Measurements from ENCODE around the gene PDE4C.

GRCh38 chr19:18230941-18231734 is 4.9 kb upstream of the PDE4C start:
- no peak for TF ChIP-seq ZNF384 (IDR thresholded peaks at IDR 0.05)
- TF ChIP-seq FOXK2 (IDR thresholded peaks at IDR 0.05), result no peak
- TF ChIP-seq SP1 (IDR thresholded peaks at IDR 0.05), result no peak
- no peak for TF ChIP-seq FOXM1 (IDR thresholded peaks at IDR 0.05; ENCODE audit: borderline replicate concordance)

Measured in HEK293T (cell line).